A673 (cell line): ENCODE data around the gene AKAP1. TPM values are rescaled to one million over a fixed set of nuclear protein-coding genes. Genes with fewer than 3 reads are reported as not detected.
A peak's percentile ranks its signal among the peaks of the same experiment; 100 is the strongest.

Source experiments
- BruUV-seq: library from RNA; stranded (reverse); fragments of 400-500 nt; replicated peaks from 2 replicates; lab custom pipeline; 2021; lab: Mats Ljungman, UMichigan
- CTCF ChIA-PET: fragments of 300-600 bp; sonication (Branson Sonifier 250); formaldehyde crosslinking; loops from one replicate; lab custom pipeline; 2022; ENCODE audit warnings: antibody characterized with exemption; lab: Charles Lee
- POLR2A ChIA-PET: fragments of 300-600 bp; sonication (Branson Sonifier 250); formaldehyde crosslinking; loops from one replicate; lab custom pipeline; 2022; ENCODE audit warnings: antibody characterized with exemption; ENCODE audit not compliant: low non-redundant PET; lab: Charles Lee
- DNase-seq: peaks from one replicate; pipeline ENCODE4 v3.0.0-alpha.2; 2015; ENCODE audit warnings: low spot score
- H3K27ac ChIP-seq: fragments of 200-600 bp; sonication (generic); 2 replicates; pipeline ENCODE4 v1.5.1; 2016; ENCODE audit warnings: mixed run types, low read depth, mild to moderate bottlenecking, mixed read lengths, antibody characterized with exemption, low read length; ENCODE audit not compliant: poor library complexity, severe bottlenecking
- H3K27me3 ChIP-seq: fragments of 200-600 bp; sonication (generic); replicated peaks from 2 replicates; pipeline ENCODE4 v1.6.1; 2017; ENCODE audit warnings: mixed run types, low read depth, mild to moderate bottlenecking, mixed read lengths, antibody characterized with exemption, low read length; ENCODE audit not compliant: insufficient read depth, poor library complexity
- H3K36me3 ChIP-seq: fragments of 200-600 bp; sonication (generic); 2 replicates; pipeline ENCODE4 v1.6.1; 2016; ENCODE audit warnings: mixed run types, mild to moderate bottlenecking, mixed read lengths, antibody characterized with exemption, low read length; ENCODE audit not compliant: insufficient read depth, poor library complexity, severe bottlenecking
- H3K4me1 ChIP-seq: fragments of 200-600 bp; sonication (generic); 2 replicates; pipeline ENCODE4 v1.6.1; 2017; ENCODE audit warnings: mixed run types, mild to moderate bottlenecking, mixed read lengths, antibody characterized with exemption, low read length; ENCODE audit not compliant: insufficient read depth, poor library complexity, severe bottlenecking
- H3K4me3 ChIP-seq: fragments of 200-600 bp; sonication (generic); 2 replicates; pipeline ENCODE4 v1.5.1; 2016; ENCODE audit warnings: low read depth, mixed run types, mild to moderate bottlenecking, mixed read lengths, low read length; ENCODE audit not compliant: poor library complexity, severe bottlenecking
- H3K9me3 ChIP-seq: fragments of 200-600 bp; sonication (generic); 2 replicates; pipeline ENCODE4 v1.6.1; 2016; ENCODE audit warnings: mixed run types, low read depth, mild to moderate bottlenecking, mixed read lengths, antibody characterized with exemption, low read length; ENCODE audit not compliant: poor library complexity, severe bottlenecking
- CTCF ChIP-seq: fragments of 300-800, 200-600 bp; sonication (generic); conservative IDR thresholded peaks from 2 replicates; pipeline ENCODE4 v1.5.1; 2017; ENCODE audit warnings: low read depth, mild to moderate bottlenecking, antibody characterized with exemption, low read length, moderate library complexity, mixed read lengths
- EZH2 ChIP-seq: fragments of 200-600 bp; sonication (generic); IDR thresholded peaks from 2 replicates; pipeline ENCODE4 v1.6.1; 2017; ENCODE audit warnings: borderline replicate concordance, low read depth, mild to moderate bottlenecking, mixed read lengths, antibody characterized with exemption, low read length; ENCODE audit not compliant: poor library complexity, severe bottlenecking
- intact Hi-C: fragments of 100-400 bp; cut with micrococcal nuclease; formaldehyde crosslinking; loops from one replicate; pipeline ENCODE4 v1.10.0; 2022; ENCODE audit not compliant: unreplicated experiment
- total RNA-seq: library from RNA; stranded (reverse); gene quantifications from 2 replicates; pipeline ENCODE4 v1.2.3, GENCODE V29; 2021

The AKAP1 gene
- total RNA-seq, 1 experiment from 2014 or later, result 43.4 TPM

- BruUV-seq, result no TSS peak
- no peak overlapping the region for H3K27ac ChIP-seq
- no peaks in the 10 kb centered on the region for H3K36me3 ChIP-seq
- no peaks in the 10 kb centered on the region for H3K27me3 ChIP-seq
- ChIA-PET POLR2A (interaction anchor here (0.6 kb wide), 2 partner anchors 295 to 424 kb away, joined by 4 to 7 read pairs; no protein-coding TSS in a partner anchor), CTCF (no interaction called here)
- intact Hi-C loops, result no loop called here
- DNase-seq, result no peak
- no peak for TF ChIP-seq EZH2
- TF ChIP-seq CTCF, result no peak
- no peaks in the 10 kb centered on the region for H3K9me3 ChIP-seq
- H3K4me3 ChIP-seq, result no peak overlapping the region
- H3K4me1 ChIP-seq, result peaks cover 7% of the 10 kb centered on the region
Observed at GRCh38 chr17:57136355-57136754, 51.3 kb downstream of the AKAP1 start.

- Histone ChIP-seq H3K27ac (no peak overlapping the region), H3K36me3 (no peaks in the 10 kb centered on the region), H3K27me3 (no peaks in the 10 kb centered on the region), H3K4me3 (no peak overlapping the region), H3K9me3 (no peaks in the 10 kb centered on the region), H3K4me1 (peaks cover 7% of the 10 kb centered on the region)
- no peak for DNase-seq
- ChIA-PET POLR2A (no interaction called here), CTCF (no interaction called here)
- BruUV-seq, result no TSS peak
- TF ChIP-seq CTCF (no peak), EZH2 (no peak)
- intact Hi-C loops, result no loop called here
Observed at GRCh38 chr17:57138030-57138911, 53.2 kb downstream of the AKAP1 start.

GRCh38 chr17:57138956-57139576 is 54.0 kb downstream of the AKAP1 start:
- POLR2A ChIA-PET, result no interaction called here
- no TSS peak for BruUV-seq
- Histone ChIP-seq H3K4me3 (no peak overlapping the region), H3K27ac (no peak overlapping the region), H3K36me3 (no peaks in the 10 kb centered on the region), H3K27me3 (no peaks in the 10 kb centered on the region), H3K4me1 (peaks cover 7% of the 10 kb centered on the region), H3K9me3 (no peaks in the 10 kb centered on the region)
- DNase-seq, result peak; percentile 42
- TF ChIP-seq EZH2, result no peak
- TF ChIP-seq CTCF, result no peak
- intact Hi-C loops, result no loop called here
- CTCF ChIA-PET, result no interaction called here
